RWPE2 (cell line): ENCODE data around the gene EHHADH.
A peak's percentile ranks its signal among the peaks of the same experiment; 100 is the strongest.

Experiments used
- ATAC-seq: fragments of 200-7000 bp; cut with Tn5 transposase; 3 replicates; pipeline ENCODE4 v1.9.1; 2021; ENCODE audit warnings: low read depth
- DNase-seq: peaks from one replicate; pipeline ENCODE4 v3.0.0-alpha.2; 2020; ENCODE audit warnings: low spot score
- H3K27ac ChIP-seq: fragments of 450-650 bp; 2 replicates; pipeline ENCODE4 v1.5.1; 2017; ENCODE audit warnings: mild to moderate bottlenecking; ENCODE audit not compliant: poor library complexity, severe bottlenecking
- H3K27me3 ChIP-seq: fragments of 250-450 bp; sonication (Bioruptor Pico); 2 replicates; pipeline ENCODE4 v1.5.1; 2021; ENCODE audit warnings: mild to moderate bottlenecking, moderate library complexity; ENCODE audit not compliant: insufficient read depth, poor library complexity, severe bottlenecking
- H3K36me3 ChIP-seq: fragments of 250-450 bp; sonication (Bioruptor Pico); 2 replicates; pipeline ENCODE4 v1.5.1; 2020; ENCODE audit warnings: low read depth, mild to moderate bottlenecking, moderate library complexity
- H3K4me1 ChIP-seq: fragments of 250-450 bp; sonication (Bioruptor Pico); 2 replicates; pipeline ENCODE4 v1.5.1; 2021; ENCODE audit warnings: mild to moderate bottlenecking, moderate library complexity; ENCODE audit not compliant: insufficient read depth, poor library complexity, severe bottlenecking
- H3K4me3 ChIP-seq: fragments of 250-450 bp; sonication (Bioruptor Pico); 2 replicates; pipeline ENCODE4 v1.5.1; 2021; ENCODE audit warnings: mild to moderate bottlenecking, moderate library complexity; ENCODE audit not compliant: severe bottlenecking
- H3K9me3 ChIP-seq: fragments of 250-450 bp; sonication (Bioruptor Pico); 2 replicates; pipeline ENCODE4 v1.5.1; 2021; ENCODE audit warnings: mild to moderate bottlenecking, moderate library complexity; ENCODE audit not compliant: severe bottlenecking
- TF ChIP-seq, protein P1 (sequence below): fragments of 450-650 bp; IDR thresholded peaks from one replicate; pipeline ENCODE4 v1.5.1; 2017; ENCODE audit warnings: mild to moderate bottlenecking, moderate library complexity; ENCODE audit not compliant: poor library complexity, severe bottlenecking

EHHADH gene

DNA sequence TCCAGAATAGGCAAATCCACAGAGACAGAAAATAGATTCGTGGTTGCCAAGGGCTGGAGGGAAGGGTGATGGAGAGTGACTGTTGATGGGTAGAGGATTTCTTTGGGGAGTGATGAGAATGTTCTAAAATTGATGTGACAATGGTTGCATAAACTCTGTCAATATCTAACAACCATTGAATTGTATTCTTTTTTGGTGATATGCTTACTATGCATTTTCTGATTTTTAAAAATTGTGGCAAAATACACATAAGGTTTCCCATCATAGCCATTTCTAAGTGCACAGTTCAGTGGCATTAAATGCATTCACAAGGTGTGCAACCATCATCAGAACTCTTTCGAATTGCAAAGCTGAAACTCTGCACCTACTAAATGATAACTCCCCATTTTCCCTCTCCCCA, 56.8 kb downstream of the EHHADH start:
- DNase-seq: no peak
- Histone ChIP-seq H3K9me3 (no peaks in the 10 kb centered on the region), H3K27ac (no peak overlapping the region), H3K4me1 (peaks cover 13% of the 10 kb centered on the region), H3K36me3 (no peaks in the 10 kb centered on the region), H3K27me3 (no peaks in the 10 kb centered on the region), H3K4me3 (no peak overlapping the region)
- ATAC-seq: no peak
- TF ChIP-seq, protein P1, sequence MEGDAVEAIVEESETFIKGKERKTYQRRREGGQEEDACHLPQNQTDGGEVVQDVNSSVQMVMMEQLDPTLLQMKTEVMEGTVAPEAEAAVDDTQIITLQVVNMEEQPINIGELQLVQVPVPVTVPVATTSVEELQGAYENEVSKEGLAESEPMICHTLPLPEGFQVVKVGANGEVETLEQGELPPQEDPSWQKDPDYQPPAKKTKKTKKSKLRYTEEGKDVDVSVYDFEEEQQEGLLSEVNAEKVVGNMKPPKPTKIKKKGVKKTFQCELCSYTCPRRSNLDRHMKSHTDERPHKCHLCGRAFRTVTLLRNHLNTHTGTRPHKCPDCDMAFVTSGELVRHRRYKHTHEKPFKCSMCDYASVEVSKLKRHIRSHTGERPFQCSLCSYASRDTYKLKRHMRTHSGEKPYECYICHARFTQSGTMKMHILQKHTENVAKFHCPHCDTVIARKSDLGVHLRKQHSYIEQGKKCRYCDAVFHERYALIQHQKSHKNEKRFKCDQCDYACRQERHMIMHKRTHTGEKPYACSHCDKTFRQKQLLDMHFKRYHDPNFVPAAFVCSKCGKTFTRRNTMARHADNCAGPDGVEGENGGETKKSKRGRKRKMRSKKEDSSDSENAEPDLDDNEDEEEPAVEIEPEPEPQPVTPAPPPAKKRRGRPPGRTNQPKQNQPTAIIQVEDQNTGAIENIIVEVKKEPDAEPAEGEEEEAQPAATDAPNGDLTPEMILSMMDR: no peak

DNA sequence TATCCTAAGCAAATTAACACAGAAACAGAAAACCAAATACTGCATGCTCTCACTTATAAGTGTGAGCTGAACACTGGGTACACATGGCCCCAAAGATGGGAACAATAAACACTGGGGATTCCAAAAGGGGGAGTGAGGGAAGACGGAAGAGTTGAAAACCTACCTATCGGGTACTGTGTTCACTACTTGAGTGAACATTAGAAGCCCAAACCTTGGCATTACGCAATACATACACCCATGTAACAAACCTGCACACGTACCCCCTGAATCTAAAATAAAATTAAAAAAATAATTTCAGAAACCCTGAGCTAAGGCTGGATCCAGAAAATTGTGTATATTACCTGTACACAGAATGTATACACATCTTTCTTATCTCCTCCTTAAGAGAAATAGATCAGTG, 58.2 kb downstream of the EHHADH start:
- Histone ChIP-seq H3K27me3 (no peaks in the 10 kb centered on the region), H3K36me3 (no peaks in the 10 kb centered on the region), H3K4me3 (no peak overlapping the region), H3K9me3 (no peaks in the 10 kb centered on the region), H3K27ac (no peak overlapping the region), H3K4me1 (peaks cover 10% of the 10 kb centered on the region)
- ATAC-seq: no peak
- no peak for DNase-seq
- TF ChIP-seq, protein P1: no peak

DNA sequence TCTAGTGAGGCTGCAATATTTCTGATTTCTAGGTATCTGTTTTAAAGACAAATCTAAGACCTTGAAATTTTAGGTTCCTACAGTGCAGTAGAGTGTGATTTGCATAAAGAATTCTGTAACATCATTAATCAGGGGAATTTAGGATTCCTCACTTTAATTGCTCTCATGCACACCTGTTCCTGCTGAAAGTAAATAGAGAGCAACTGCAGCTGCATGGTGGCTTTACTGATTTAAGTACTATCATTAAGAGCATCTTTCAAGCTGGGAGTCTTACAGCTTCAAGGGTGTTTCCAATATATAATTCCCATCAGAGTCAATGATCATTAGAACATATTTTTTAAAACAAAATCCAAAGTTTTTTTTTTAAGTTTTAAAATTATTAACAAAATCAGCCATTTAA, 65.0 kb downstream of the EHHADH start:
- ATAC-seq (no peak), DNase-seq (no peak)
- Histone ChIP-seq H3K4me1 (no peaks in the 10 kb centered on the region), H3K27ac (no peak overlapping the region), H3K27me3 (no peaks in the 10 kb centered on the region), H3K36me3 (no peaks in the 10 kb centered on the region), H3K4me3 (no peak overlapping the region), H3K9me3 (no peaks in the 10 kb centered on the region)
- TF ChIP-seq, protein P1: no peak

DNA sequence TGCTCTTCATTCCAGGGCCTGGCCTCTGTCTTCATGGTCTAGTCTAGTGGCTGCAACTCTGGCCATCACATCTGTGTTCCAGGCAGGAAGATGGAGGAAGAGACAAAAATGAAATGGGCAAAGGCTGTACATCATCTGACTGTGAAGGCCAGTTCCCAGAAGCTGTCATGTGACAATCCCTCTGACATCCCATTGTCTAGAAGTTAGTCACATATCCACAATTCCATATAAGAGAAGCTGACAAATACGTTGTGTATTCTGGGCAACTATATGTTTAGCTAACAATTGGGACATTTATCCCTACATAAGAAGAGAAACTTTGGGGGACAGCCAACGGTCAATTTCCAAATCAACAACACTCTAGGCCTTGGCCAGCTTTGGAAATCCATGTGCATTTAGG, 66.5 kb downstream of the EHHADH start:
- Histone ChIP-seq H3K36me3 (no peaks in the 10 kb centered on the region), H3K4me1 (no peaks in the 10 kb centered on the region), H3K9me3 (no peaks in the 10 kb centered on the region), H3K27me3 (no peaks in the 10 kb centered on the region), H3K4me3 (no peak overlapping the region), H3K27ac (no peak overlapping the region)
- TF ChIP-seq, protein P1: no peak
- DNase-seq: no peak
- no peak for ATAC-seq

DNA sequence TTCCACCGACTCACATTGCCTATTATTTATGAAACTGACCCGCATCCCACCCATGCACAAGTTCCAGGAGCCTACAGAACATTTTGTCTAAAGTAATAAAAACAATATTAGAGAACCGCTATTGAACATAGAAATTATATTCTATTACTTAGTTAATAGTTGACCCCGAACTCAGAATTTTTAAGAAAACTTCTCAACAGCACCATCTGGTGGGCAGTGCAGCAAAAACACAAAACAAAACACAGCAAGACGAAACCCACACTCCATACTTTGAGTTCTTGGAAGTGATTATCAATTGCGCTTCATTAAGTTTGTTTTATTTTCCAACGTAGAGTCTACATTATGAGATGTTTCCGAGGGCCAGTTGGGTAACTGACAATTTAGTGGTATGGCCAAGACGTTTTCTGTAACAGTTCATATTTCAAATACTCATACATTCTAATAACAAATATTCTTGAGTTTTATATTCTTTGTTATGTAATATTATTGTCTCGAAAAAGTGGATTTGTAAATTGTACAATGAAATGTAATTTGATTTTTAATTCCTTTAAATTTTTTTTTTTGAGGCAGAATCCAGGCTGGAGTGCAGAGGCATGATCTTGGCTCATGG, 77.0 kb downstream of the EHHADH start:
- Histone ChIP-seq H3K36me3 (no peaks in the 10 kb centered on the region), H3K27ac (no peak overlapping the region), H3K4me1 (no peaks in the 10 kb centered on the region), H3K27me3 (no peaks in the 10 kb centered on the region), H3K4me3 (no peak overlapping the region), H3K9me3 (no peaks in the 10 kb centered on the region)
- TF ChIP-seq, protein P1: peak; percentile 88
- no peak for DNase-seq
- no peak for ATAC-seq
